ENCODE results near the gene FKBP8.
"Not testable (repeated sequence)": the region's sequence is repeated elsewhere in the genome, so short reads cannot be mapped to it uniquely, and the experiment has no call there.

FKBP8 gene

GRCh38 chr19:18542941-18543813 is at the start of gene FKBP8:
TSS of gene FKBP8 (minus strand) at chr19:18543573. CDS start at chr19:18541970, 1,603 bp downstream.
- intact Hi-C loops (cut with DNase I), result loop anchor here (2.0 kb wide), 1 partner anchor 20 kb away; the partner anchor contains the start of gene ELL
- DNase-seq, result peak; percentile 92 to 99 (median 96)

- intact Hi-C loops (cut with DNase I); DNase-seq: not testable (repeated sequence)
Measured at GRCh38 chr19:18592732-18593131, 49.4 kb upstream of the FKBP8 start.

GRCh38 chr19:18591735-18592385 is 48.5 kb upstream of the FKBP8 start:
- intact Hi-C loops (cut with DNase I), result no loop called here
- DNase-seq, result peak in 1 of 10 donors; percentile 59

- DNase-seq, result peak; percentile 81 to 99 (median 90)
- intact Hi-C loops (cut with DNase I), result no loop called here
Measured at GRCh38 chr19:18590273-18591272, 47.2 kb upstream of the FKBP8 start.

- DNase-seq, result peak in 3 of 10 donors; percentile 86 to 90 (median 89)
Measured at GRCh38 chr19:18589380-18590272, 46.3 kb upstream of the FKBP8 start.

GRCh38 chr19:18588611-18589379 is 45.4 kb upstream of the FKBP8 start, which contains the start of gene REX1BD:
TSS of gene REX1BD (plus strand) at chr19:18588798. CDS start at chr19:18588802, 4 bp downstream.
- intact Hi-C loops (cut with DNase I), result loop anchor here (5.0 kb wide), 2 partner anchors 131 to 329 kb away; partner anchors contain the start of genes COPE and DDX49
- DNase-seq, result peak; percentile 70 to 97 (median 79)

More at GRCh38 chr19:18589380-18590272, 46.3 kb upstream of the FKBP8 start:
- intact Hi-C loops (cut with DNase I), result loop anchor here (5.0 kb wide), 2 partner anchors 132 to 328 kb away; partner anchors contain the start of genes COPE and DDX49

- DNase-seq, result no peak
- intact Hi-C loops (cut with DNase I), result loop anchor here (5.0 kb wide), 2 partner anchors 131 to 329 kb away; partner anchors contain the start of genes COPE and DDX49
Measured at GRCh38 chr19:18587962-18588610, 44.7 kb upstream of the FKBP8 start.

GRCh38 chr19:18587561-18587960 is 44.2 kb upstream of the FKBP8 start:
- no peak for DNase-seq
- intact Hi-C loops (cut with DNase I), result loop anchor here (5.0 kb wide), 2 partner anchors 130 to 330 kb away; partner anchors contain the start of genes COPE and DDX49

- DNase-seq, result no peak
- intact Hi-C loops (cut with DNase I), result loop anchor here (5.0 kb wide), 2 partner anchors 129 to 331 kb away; partner anchors contain the start of genes COPE and DDX49
Measured at GRCh38 chr19:18586306-18586705, 42.9 kb upstream of the FKBP8 start.

GRCh38 chr19:18580311-18580710 is 36.9 kb upstream of the FKBP8 start:
- intact Hi-C loops (cut with DNase I), result no loop called here
- DNase-seq, result peak in 1 of 10 donors; percentile 17

- intact Hi-C loops (cut with DNase I), result no loop called here
- peak in 1 of 10 donors; percentile 25 for DNase-seq
Measured at GRCh38 chr19:18577365-18577914, 34.1 kb upstream of the FKBP8 start.

GRCh38 chr19:18576383-18576782 is 33.0 kb upstream of the FKBP8 start:
- intact Hi-C loops (cut with DNase I), result no loop called here

GRCh38 chr19:18574691-18575291 is 31.4 kb upstream of the FKBP8 start:
- DNase-seq, result peak in 1 of 10 donors; percentile 20
- intact Hi-C loops (cut with DNase I), result no loop called here

More at GRCh38 chr19:18576383-18576782, 33.0 kb upstream of the FKBP8 start:
- DNase-seq, result peak in 1 of 10 donors; percentile 23

GRCh38 chr19:18571564-18572344 is 28.4 kb upstream of the FKBP8 start, which contains the start of gene UBA52:
TSS of gene UBA52 (plus strand) at chr19:18571857. CDS start at chr19:18573301, 1,444 bp downstream.
- peak; percentile 95 to 99 (median 96) for DNase-seq
- intact Hi-C loops (cut with DNase I), result loop anchor here (1.0 to 2.0 kb wide), 2 partner anchors 14 to 49 kb away; partner anchors contain the start of genes ELL and KXD1

- intact Hi-C loops (cut with DNase I), result no loop called here
- no peak for DNase-seq
Measured at GRCh38 chr19:18568367-18568766, 25.0 kb upstream of the FKBP8 start.
